ENCODE results near the gene HPF1. TPM values are rescaled to one million over a fixed set of nuclear protein-coding genes. Genes with fewer than 3 reads are reported as not detected.

HPF1 gene
- total RNA-seq, 1 experiment from 2014 or later, result 34.3 TPM

- TF ChIP-seq CREB1 (CRISPR knock-in tag; IDR thresholded peaks at IDR 0.05) (no peak), MYBL2 (CRISPR knock-in tag; IDR thresholded peaks at IDR 0.05) (no peak), MXD4 (CRISPR knock-in tag; IDR thresholded peaks at IDR 0.05; ENCODE audit: borderline replicate concordance) (no peak), TEAD4 (CRISPR knock-in tag; IDR thresholded peaks at IDR 0.05) (no peak), FOXP1 (CRISPR knock-in tag; IDR thresholded peaks at IDR 0.05; ENCODE audit: borderline replicate concordance) (no peak), SMAD4 (CRISPR knock-in tag; IDR thresholded peaks at IDR 0.05) (no peak)
- TF ChIP-seq, protein P1, sequence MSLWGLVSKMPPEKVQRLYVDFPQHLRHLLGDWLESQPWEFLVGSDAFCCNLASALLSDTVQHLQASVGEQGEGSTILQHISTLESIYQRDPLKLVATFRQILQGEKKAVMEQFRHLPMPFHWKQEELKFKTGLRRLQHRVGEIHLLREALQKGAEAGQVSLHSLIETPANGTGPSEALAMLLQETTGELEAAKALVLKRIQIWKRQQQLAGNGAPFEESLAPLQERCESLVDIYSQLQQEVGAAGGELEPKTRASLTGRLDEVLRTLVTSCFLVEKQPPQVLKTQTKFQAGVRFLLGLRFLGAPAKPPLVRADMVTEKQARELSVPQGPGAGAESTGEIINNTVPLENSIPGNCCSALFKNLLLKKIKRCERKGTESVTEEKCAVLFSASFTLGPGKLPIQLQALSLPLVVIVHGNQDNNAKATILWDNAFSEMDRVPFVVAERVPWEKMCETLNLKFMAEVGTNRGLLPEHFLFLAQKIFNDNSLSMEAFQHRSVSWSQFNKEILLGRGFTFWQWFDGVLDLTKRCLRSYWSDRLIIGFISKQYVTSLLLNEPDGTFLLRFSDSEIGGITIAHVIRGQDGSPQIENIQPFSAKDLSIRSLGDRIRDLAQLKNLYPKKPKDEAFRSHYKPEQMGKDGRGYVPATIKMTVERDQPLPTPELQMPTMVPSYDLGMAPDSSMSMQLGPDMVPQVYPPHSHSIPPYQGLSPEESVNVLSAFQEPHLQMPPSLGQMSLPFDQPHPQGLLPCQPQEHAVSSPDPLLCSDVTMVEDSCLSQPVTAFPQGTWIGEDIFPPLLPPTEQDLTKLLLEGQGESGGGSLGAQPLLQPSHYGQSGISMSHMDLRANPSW (CRISPR knock-in tag; conservative IDR thresholded peaks at IDR 0.05; ENCODE audit: low read depth), result no peak
- TF ChIP-seq, protein P2, sequence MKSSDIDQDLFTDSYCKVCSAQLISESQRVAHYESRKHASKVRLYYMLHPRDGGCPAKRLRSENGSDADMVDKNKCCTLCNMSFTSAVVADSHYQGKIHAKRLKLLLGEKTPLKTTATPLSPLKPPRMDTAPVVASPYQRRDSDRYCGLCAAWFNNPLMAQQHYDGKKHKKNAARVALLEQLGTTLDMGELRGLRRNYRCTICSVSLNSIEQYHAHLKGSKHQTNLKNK (CRISPR knock-in tag; IDR thresholded peaks at IDR 0.05), result no peak
Measured at GRCh38 chr4:169803413-169803812, 45.7 kb upstream of the HPF1 start (continued).

DNA sequence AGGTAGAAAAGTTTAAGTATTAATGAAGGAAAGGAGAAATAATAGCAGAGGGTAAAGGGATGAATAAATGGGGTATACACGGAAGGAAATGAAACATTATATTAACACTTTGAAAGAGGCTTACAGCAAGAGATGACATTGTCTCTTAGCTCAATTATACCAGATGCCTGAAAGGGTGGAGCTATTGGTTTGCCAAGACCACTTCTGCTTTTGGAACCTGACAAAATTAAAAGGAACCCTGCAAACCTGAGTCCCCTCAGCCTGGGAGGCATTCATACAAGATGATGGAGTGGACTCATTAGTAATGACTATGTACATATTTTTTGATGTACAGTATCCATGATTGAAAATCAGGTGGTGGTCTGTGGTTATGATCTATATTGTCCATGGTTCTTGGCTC lies 45.1 kb upstream of the HPF1 start:
- POLR2A ChIA-PET, result no interaction called here

DNA sequence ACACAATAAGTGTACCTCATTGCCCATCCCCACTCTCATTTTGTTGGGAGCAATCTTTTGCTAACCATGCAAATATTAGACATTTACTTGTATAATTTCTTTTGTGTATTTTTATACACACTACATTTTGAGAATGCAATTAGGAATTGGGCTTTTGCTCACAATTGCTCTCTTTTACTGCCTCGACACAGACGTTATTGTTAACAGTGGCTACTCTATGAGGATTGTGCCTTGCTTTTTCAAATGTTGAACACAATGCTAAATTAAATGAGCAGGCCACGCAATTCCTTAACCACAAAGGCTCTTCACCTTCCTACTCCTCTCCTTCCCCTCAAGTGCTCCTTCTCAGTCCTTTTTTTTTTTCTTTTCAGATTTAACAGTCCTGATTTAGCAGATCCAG lies 42.8 kb upstream of the HPF1 start:
- CTCF ChIA-PET, result interaction anchor here (2.5 kb wide), 1 partner anchor 10 kb away, joined by 8 read pairs; no protein-coding TSS in a partner anchor
- Mint-ChIP-seq H3K4me1 (peaks cover 5% of the 10 kb centered on the region; the same call in 1 of the 2 replicates), H3K27me3 (ENCODE audit: low read depth) (no peaks in the 10 kb centered on the region), H3K27ac (no peak overlapping the region), H3K36me3 (no peaks in the 10 kb centered on the region; the same call in 1 of the 2 replicates), H3K4me3 (no peak overlapping the region), H3K9me3 (peaks cover 20% of the 10 kb centered on the region)
- no peak for DNase-seq (ENCODE audit: low spot score)
- TF ChIP-seq, protein P3, sequence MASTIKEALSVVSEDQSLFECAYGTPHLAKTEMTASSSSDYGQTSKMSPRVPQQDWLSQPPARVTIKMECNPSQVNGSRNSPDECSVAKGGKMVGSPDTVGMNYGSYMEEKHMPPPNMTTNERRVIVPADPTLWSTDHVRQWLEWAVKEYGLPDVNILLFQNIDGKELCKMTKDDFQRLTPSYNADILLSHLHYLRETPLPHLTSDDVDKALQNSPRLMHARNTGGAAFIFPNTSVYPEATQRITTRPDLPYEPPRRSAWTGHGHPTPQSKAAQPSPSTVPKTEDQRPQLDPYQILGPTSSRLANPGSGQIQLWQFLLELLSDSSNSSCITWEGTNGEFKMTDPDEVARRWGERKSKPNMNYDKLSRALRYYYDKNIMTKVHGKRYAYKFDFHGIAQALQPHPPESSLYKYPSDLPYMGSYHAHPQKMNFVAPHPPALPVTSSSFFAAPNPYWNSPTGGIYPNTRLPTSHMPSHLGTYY (CRISPR knock-in tag; IDR thresholded peaks at IDR 0.05), result no peak
- TF ChIP-seq, protein P4, sequence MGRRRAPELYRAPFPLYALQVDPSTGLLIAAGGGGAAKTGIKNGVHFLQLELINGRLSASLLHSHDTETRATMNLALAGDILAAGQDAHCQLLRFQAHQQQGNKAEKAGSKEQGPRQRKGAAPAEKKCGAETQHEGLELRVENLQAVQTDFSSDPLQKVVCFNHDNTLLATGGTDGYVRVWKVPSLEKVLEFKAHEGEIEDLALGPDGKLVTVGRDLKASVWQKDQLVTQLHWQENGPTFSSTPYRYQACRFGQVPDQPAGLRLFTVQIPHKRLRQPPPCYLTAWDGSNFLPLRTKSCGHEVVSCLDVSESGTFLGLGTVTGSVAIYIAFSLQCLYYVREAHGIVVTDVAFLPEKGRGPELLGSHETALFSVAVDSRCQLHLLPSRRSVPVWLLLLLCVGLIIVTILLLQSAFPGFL (CRISPR knock-in tag; IDR thresholded peaks at IDR 0.05; ENCODE audit: borderline replicate concordance), result no peak
- TF ChIP-seq ZNF512 (CRISPR knock-in tag; IDR thresholded peaks at IDR 0.05; ENCODE audit: borderline replicate concordance) (no peak), ZNF317 (CRISPR knock-in tag; IDR thresholded peaks at IDR 0.05; ENCODE audit: borderline replicate concordance, low read depth) (no peak)
- TF ChIP-seq, protein P5, sequence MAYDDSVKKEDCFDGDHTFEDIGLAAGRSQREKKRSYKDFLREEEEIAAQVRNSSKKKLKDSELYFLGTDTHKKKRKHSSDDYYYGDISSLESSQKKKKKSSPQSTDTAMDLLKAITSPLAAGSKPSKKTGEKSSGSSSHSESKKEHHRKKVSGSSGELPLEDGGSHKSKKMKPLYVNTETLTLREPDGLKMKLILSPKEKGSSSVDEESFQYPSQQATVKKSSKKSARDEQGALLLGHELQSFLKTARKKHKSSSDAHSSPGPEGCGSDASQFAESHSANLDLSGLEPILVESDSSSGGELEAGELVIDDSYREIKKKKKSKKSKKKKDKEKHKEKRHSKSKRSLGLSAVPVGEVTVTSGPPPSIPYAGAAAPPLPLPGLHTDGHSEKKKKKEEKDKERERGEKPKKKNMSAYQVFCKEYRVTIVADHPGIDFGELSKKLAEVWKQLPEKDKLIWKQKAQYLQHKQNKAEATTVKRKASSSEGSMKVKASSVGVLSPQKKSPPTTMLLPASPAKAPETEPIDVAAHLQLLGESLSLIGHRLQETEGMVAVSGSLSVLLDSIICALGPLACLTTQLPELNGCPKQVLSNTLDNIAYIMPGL (CRISPR knock-in tag; IDR thresholded peaks at IDR 0.05), result no peak
- TF ChIP-seq, protein P6, sequence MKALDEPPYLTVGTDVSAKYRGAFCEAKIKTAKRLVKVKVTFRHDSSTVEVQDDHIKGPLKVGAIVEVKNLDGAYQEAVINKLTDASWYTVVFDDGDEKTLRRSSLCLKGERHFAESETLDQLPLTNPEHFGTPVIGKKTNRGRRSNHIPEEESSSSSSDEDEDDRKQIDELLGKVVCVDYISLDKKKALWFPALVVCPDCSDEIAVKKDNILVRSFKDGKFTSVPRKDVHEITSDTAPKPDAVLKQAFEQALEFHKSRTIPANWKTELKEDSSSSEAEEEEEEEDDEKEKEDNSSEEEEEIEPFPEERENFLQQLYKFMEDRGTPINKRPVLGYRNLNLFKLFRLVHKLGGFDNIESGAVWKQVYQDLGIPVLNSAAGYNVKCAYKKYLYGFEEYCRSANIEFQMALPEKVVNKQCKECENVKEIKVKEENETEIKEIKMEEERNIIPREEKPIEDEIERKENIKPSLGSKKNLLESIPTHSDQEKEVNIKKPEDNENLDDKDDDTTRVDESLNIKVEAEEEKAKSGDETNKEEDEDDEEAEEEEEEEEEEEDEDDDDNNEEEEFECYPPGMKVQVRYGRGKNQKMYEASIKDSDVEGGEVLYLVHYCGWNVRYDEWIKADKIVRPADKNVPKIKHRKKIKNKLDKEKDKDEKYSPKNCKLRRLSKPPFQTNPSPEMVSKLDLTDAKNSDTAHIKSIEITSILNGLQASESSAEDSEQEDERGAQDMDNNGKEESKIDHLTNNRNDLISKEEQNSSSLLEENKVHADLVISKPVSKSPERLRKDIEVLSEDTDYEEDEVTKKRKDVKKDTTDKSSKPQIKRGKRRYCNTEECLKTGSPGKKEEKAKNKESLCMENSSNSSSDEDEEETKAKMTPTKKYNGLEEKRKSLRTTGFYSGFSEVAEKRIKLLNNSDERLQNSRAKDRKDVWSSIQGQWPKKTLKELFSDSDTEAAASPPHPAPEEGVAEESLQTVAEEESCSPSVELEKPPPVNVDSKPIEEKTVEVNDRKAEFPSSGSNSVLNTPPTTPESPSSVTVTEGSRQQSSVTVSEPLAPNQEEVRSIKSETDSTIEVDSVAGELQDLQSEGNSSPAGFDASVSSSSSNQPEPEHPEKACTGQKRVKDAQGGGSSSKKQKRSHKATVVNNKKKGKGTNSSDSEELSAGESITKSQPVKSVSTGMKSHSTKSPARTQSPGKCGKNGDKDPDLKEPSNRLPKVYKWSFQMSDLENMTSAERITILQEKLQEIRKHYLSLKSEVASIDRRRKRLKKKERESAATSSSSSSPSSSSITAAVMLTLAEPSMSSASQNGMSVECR (CRISPR knock-in tag; IDR thresholded peaks at IDR 0.05; ENCODE audit: borderline replicate concordance), result no peak
- ATAC-seq, result no peak
- POLR2A ChIA-PET, result no interaction called here

More for the DNA sequence above, 45.1 kb upstream of the HPF1 start:
- Mint-ChIP-seq H3K27ac (no peak overlapping the region), H3K9me3 (peaks cover 28% of the 10 kb centered on the region), H3K27me3 (ENCODE audit: low read depth) (no peaks in the 10 kb centered on the region), H3K36me3 (peaks cover 4% of the 10 kb centered on the region), H3K4me3 (no peak overlapping the region), H3K4me1 (peaks cover 3% of the 10 kb centered on the region; the same call in 1 of the 2 replicates)
- TF ChIP-seq TP53 (CRISPR knock-in tag; IDR thresholded peaks at IDR 0.05) (no peak), ELF4 (CRISPR knock-in tag; IDR thresholded peaks at IDR 0.05; ENCODE audit: low read depth) (no peak), NFYB (CRISPR knock-in tag; conservative IDR thresholded peaks at IDR 0.05; ENCODE audit: low read depth) (no peak)
- no peak for ATAC-seq
- no peak for DNase-seq (ENCODE audit: low spot score)
- CTCF ChIA-PET, result no interaction called here
